HFF-Myc (cell line): Measurements from ENCODE around the gene HYAL2.

Source experiments
- DNase-seq: peaks from one replicate; pipeline ENCODE4 v3.0.0-alpha.2; 2011; ENCODE audit warnings: low read depth; ENCODE audit errors: extremely low read depth
- H3K4me3 ChIP-seq: replicated peaks from 2 replicates; pipeline ENCODE4 v1.5.1; 2011; ENCODE audit warnings: low read depth, mild to moderate bottlenecking, control low read depth, low read length
- TF ChIP-seq, protein P1 (sequence below): IDR thresholded peaks from 2 replicates; pipeline ENCODE4 v1.5.1; 2012; ENCODE audit warnings: mild to moderate bottlenecking, low read depth, low read length, control low read depth; ENCODE audit errors: missing control alignments

Gene HYAL2

DNA sequence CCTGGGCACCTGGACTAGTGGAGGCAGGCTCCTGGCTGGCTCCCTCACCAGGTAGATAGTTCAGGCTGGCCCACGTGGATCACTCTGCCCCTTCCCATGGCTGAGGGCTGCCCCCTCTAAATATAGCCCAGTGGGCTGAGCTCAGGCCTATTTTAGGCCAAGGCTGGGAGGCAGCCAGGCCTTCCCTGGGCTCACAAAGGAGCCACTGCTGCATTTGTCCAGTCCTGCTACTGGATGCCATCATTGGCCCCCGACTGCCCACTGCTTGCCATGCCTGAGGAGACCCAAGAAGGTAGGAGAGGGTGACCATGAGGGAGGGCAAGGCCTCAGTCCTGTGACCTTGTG, 43.7 kb downstream of the HYAL2 start, which contains the start of gene LSMEM2:
LSMEM2 (plus strand) TSS at position 208 of the 345 bp plus-strand sequence; CDS start at position 235, 27 bp downstream.
- H3K4me3 ChIP-seq: no peak within 1 kb of the TSS
- no peak for DNase-seq

DNA sequence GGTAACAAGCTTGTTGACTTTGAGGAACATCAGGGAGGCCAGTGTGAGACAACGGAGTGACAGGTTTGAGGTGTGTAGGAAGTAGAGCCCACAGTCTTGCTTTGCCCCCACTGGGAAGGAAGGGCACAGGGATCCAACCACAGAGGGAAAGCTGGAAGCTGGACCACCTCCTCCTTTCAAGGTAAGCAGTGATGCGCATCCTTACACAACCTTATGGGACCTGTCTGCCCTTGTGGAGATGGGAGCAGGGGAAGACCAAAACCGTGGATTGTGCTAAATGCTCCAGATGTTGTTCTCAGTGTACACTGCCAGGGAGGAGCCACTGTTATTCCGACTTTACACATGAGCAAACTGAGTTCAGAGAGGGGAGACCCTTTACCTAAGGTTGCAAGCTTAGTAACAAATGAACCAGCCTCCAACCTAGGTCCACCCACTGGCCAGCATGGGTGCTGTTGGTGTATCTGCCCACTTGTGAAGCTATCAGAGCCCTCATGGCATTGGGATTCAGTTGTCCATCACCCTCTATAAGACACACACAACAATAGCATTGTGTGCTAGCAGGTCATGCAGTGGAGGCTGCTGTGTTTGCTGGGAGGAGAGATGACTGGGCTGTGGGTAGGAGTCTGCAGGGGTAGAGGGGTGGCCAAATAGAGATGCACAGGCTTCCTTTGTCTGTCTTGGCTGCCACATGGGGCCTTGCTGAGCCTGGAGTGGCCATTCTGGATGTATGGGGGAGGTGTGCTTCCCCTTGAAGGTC, 44.2 kb downstream of the HYAL2 start:
- H3K4me3 ChIP-seq: no peak overlapping the region
- TF ChIP-seq, protein P1, sequence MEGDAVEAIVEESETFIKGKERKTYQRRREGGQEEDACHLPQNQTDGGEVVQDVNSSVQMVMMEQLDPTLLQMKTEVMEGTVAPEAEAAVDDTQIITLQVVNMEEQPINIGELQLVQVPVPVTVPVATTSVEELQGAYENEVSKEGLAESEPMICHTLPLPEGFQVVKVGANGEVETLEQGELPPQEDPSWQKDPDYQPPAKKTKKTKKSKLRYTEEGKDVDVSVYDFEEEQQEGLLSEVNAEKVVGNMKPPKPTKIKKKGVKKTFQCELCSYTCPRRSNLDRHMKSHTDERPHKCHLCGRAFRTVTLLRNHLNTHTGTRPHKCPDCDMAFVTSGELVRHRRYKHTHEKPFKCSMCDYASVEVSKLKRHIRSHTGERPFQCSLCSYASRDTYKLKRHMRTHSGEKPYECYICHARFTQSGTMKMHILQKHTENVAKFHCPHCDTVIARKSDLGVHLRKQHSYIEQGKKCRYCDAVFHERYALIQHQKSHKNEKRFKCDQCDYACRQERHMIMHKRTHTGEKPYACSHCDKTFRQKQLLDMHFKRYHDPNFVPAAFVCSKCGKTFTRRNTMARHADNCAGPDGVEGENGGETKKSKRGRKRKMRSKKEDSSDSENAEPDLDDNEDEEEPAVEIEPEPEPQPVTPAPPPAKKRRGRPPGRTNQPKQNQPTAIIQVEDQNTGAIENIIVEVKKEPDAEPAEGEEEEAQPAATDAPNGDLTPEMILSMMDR: no peak
- no peak for DNase-seq

More for the DNA sequence above, 43.7 kb downstream of the HYAL2 start, which contains the start of gene LSMEM2:
- TF ChIP-seq, protein P1: no peak

DNA sequence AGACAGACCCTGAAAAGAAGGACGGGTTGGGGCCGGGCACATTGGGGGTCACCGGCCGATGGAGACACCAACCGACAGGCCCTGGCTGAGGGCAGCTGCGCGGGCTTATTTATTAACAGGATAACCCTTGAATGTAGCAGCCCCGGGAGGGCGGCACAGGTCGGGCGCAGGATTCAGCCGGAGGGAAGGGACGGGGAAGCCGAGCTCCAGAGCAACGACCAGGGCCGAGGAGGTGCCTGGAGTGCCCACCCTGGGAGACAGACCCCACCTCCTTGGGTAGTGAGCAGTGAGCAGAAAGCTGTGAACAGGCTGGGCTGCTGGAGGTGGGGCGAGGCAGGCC, 45.8 kb downstream of the HYAL2 start:
- TF ChIP-seq, protein P1: no peak
- no peak for DNase-seq
- no peak overlapping the region for H3K4me3 ChIP-seq

DNA sequence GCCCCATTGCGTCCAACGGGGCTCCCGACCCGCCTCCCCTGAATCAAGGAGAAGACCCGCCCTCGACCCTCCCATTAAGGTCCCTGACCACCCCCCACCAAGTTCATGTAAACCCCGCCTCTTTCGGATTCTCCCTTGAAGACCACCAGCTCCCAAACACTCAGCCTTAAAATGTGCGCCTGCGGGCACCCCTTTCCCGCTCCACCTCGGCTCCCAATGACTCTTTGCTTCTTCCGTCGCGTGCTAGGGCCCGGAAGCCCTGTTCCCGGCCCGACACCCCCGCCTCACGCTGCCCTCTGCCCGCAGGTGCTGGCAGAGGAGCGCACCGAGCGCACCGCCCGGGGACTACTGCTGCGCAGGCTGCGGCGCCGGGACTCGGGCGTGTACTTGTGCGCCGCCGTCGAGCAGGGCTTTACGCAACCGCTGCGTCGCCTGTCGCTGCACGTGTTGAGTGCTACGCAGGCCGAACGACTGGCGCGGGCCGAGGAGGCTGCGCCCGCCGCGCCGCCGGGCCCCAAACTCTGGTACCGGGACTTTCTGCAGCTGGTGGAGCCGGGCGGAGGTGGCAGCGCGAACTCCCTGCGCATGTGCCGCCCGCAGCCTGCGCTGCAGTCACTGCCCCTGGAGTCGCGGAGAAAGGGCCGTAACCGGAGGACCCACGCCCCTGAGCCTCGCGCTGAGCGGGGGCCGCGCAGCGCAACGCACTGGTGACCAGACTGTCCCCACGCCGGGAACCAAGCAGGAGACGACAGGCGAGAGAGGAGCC, 46.4 kb downstream of the HYAL2 start:
- TF ChIP-seq, protein P1: no peak
- no peak overlapping the region for H3K4me3 ChIP-seq
- DNase-seq: no peak

DNA sequence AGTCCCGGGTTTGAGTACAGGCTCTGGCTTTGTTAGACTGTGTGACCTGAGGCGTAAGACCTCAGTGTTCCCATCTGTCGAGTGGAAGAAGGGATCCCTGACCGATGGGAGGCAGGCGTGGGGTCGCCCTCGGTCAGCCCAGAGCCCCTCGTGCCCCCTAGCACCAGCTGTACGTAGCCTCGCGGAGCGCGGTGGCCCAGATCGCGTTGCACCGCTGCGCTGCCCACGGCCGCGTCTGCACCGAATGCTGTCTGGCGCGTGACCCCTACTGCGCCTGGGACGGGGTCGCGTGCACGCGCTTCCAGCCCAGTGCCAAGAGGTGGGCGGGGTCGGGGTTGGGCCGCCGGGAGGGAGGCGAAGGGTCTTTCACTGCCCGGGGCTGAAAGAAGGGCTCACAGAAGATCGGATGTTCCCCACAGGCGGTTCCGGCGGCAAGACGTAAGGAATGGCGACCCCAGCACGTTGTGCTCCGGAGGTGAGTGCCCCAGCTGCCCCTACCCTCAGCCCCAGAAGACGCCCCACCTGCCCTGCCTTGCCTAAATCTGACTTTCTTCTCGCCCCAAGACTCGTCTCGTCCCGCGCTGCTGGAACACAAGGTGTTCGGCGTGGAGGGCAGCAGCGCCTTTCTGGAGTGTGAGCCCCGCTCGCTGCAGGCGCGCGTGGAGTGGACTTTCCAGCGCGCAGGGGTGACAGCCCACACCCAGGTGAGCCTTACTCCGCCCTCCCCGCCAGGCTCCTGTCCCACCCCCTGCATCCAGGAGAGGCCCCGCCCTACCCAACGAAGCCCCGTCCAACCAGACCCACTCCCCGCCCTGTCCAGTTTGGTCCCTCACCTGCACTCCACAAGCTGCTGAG, 47.2 kb downstream of the HYAL2 start:
- TF ChIP-seq, protein P1: no peak
- H3K4me3 ChIP-seq: no peak overlapping the region
- DNase-seq: no peak

DNA sequence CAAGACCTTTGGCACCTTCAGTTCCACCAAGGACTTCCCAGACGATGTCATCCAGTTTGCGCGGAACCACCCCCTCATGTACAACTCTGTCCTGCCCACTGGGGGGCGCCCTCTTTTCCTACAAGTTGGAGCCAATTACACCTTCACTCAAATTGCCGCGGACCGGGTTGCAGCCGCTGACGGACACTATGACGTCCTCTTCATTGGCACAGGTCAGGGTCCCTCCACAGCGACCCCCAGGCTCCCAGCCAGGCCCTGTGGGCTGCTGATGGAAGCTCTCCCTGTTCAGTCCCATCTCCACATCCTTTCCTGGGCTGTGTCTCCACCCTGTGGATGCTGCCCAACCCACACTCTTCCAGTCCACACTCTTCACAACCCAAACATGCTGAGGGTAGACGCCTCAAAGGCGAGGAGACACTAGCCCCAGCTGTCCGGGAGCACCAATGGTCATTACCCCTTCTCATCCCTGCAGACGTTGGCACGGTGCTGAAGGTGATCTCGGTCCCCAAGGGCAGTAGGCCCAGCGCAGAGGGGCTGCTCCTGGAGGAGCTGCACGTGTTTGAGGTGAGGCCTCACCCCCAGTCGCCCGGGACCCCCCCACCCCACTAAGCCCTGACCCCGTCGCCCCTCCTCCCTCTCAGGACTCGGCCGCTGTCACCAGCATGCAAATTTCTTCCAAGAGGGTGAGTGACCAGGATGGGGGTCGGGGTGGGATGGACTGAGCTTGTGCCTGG, 48.0 kb downstream of the HYAL2 start:
- TF ChIP-seq, protein P1: peak; percentile 68
- DNase-seq: no peak
- H3K4me3 ChIP-seq: no peak overlapping the region
